Astrocyte of the cerebellum (primary cell): ENCODE data around the gene DYRK3.

Source experiments
- DNase-seq: peaks from one replicate; pipeline ENCODE4 v3.0.0-alpha.2; 2011; ENCODE audit warnings: low read depth
- H3K4me3 ChIP-seq: 2 replicates; pipeline ENCODE4 v1.5.1; 2011; ENCODE audit warnings: mild to moderate bottlenecking, low read depth, low read length, moderate library complexity
- CTCF ChIP-seq: IDR thresholded peaks from 2 replicates; pipeline ENCODE4 v1.5.1; 2012; ENCODE audit warnings: low read length, low read depth, moderate library complexity, mild to moderate bottlenecking; ENCODE audit errors: missing control alignments
- in situ Hi-C: cut with HindIII; loops from 2 replicates; pipeline ENCODE4 v1.10.0; 2017; ENCODE audit warnings: low sequenced_read_pairs

DYRK3 gene

DNA sequence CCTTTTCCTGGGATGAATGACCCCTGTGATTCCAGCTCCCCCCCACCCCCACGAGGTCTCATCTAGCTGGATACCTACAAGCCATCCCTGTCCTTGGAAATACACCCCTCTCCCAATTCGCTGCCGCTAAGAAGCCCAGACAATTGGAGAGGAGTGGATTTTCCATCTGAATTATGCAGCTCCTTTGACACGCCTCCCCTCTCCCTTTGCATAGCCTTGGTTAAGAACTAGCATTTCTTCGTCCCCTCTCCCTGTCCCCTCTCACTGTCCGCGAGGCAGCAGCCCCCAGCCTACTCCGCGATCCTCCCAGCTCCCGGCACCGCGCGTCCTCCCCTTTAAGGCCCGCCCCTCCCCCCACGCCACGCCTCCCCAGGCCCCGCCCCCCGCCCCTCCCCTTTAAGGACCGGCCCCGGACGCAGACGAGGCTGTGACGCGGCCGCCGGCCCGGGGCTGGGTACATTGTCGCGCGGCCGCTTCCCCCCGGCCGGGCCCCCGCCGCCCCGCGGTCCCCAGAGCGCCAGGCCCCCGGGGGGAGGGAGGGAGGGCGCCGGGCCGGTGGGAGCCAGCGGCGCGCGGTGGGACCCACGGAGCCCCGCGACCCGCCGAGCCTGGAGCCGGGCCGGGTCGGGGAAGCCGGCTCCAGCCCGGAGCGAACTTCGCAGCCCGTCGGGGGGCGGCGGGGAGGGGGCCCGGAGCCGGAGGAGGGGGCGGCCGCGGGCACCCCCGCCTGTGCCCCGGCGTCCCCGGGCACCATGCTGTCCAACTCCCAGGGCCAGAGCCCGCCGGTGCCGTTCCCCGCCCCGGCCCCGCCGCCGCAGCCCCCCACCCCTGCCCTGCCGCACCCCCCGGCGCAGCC lies 49.4 kb downstream of the DYRK3 start, which contains the start of gene MAPKAPK2:
Gene MAPKAPK2, plus strand, starts transcription at position 428 of the 856 bp plus-strand sequence. Its CDS starts 325 bp downstream, at position 753.
- peak within 1 kb of the TSS; percentile 62 for H3K4me3 ChIP-seq
- no peak for DNase-seq

DNA sequence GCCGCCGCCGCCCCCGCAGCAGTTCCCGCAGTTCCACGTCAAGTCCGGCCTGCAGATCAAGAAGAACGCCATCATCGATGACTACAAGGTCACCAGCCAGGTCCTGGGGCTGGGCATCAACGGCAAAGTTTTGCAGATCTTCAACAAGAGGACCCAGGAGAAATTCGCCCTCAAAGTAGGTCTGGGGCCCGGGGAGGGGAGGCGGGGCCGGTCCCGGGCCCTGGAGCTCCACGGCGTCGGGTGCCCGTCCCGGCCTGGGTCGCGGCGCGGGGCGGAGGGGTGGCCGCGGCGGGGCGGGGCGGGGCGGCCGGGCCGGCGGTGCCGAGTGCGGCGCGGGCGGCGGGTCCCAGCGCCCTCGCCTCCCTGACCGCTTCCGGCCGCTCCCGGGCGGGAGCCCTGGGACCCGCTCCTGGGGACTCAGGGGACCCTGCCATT lies 50.0 kb downstream of the DYRK3 start:
- TF ChIP-seq CTCF, result no peak
- in situ Hi-C loops, result no loop called here
- DNase-seq, result no peak

More for the DNA sequence above, 49.4 kb downstream of the DYRK3 start, which contains the start of gene MAPKAPK2:
- no peak for TF ChIP-seq CTCF
- in situ Hi-C loops, result no loop called here

GRCh38 chr1:206685769-206686477 lies 50.6 kb downstream of the DYRK3 start:
- TF ChIP-seq CTCF, result no peak
- DNase-seq, result no peak
- in situ Hi-C loops, result no loop called here
- H3K4me3 ChIP-seq, result peak overlapping the region; percentile 62

More for the DNA sequence above, 50.0 kb downstream of the DYRK3 start:
- H3K4me3 ChIP-seq, result peak overlapping the region; percentile 62

- H3K4me3 ChIP-seq, result peak overlapping the region; percentile 62
- in situ Hi-C loops, result no loop called here
- DNase-seq, result no peak
- TF ChIP-seq CTCF, result no peak
These were observed 51.3 kb downstream of the DYRK3 start for GRCh38 chr1:206686478-206687249.

GRCh38 chr1:206687251-206687914 lies 52.0 kb downstream of the DYRK3 start:
- in situ Hi-C loops, result no loop called here
- no peak for DNase-seq
- no peak for TF ChIP-seq CTCF
- peak overlapping the region; percentile 62 for H3K4me3 ChIP-seq
